SH-SY5Y (cell line): Measurements from ENCODE around the gene CDKN2AIP.

Experiments used
- GATA2 ChIP-seq: IDR thresholded peaks from 2 replicates; pipeline ENCODE4 v1.6.1; 2011; ENCODE audit warnings: mild to moderate bottlenecking, low read depth, low read length
- GATA3 ChIP-seq: IDR thresholded peaks from 2 replicates; pipeline ENCODE4 v1.6.1; 2011; ENCODE audit warnings: low read depth, mild to moderate bottlenecking, low read length, moderate library complexity

DNA sequence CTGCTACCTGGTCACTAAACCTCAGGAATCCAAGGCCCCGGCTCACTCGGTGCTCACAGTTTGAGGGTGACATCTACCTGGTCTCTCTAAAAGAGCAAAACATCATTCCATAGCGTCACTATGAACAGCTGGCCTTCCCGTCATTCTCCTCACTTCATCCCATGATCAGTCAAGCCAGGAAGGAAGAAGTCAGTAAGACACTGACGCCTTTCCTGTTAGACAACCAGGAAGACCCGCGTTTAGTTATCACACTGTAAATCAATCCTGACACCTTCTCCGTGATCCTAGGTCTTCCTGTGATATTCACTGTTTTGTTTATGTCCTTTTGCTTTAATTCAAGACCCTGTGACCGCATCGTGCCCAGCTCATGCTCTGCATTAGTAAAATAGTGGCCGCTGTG, 31.6 kb upstream of the CDKN2AIP start:
- TF ChIP-seq GATA2: no peak
- TF ChIP-seq GATA3: no peak
